CD4-positive, alpha-beta memory T cell (primary cell): ENCODE data around the gene TMEM191C. TPM values are rescaled to one million over a fixed set of nuclear protein-coding genes. Genes with fewer than 3 reads are reported as not detected.
"Not testable (repeated sequence)": the region's sequence is repeated elsewhere in the genome, so short reads cannot be mapped to it uniquely, and the experiment has no call there.

ENCODE experiments used
- CTCF ChIA-PET: fragments of 350-600 bp; sonication (Branson Sonifier 250); formaldehyde crosslinking; loops from one replicate; lab custom pipeline; 2021; ENCODE audit warnings: inconsistent platforms; ENCODE audit not compliant: partially characterized antibody; lab: Charles Lee
- POLR2A ChIA-PET: fragments of 350-600 bp; sonication (Branson Sonifier 250); formaldehyde crosslinking; loops from one replicate; lab custom pipeline; 2021; ENCODE audit not compliant: partially characterized antibody; lab: Charles Lee
- DNase-seq, 5 donors: peaks; one replicate each; pipeline versions ENCODE4 v3.0.0 to v3.0.0-alpha.2; 2020 to 2022; ENCODE audit warnings: mixed read lengths in 1 of 5
- H3K27ac ChIP-seq: one replicate; pipeline ENCODE4 v1.7.0; 2013; ENCODE audit warnings: low read depth, low read length
- H3K27me3 ChIP-seq: 2 replicates; pipeline ENCODE4 v1.7.0; 2013; ENCODE audit warnings: mild to moderate bottlenecking, low read length, moderate library complexity; ENCODE audit not compliant: insufficient read depth
- H3K36me3 ChIP-seq: 2 replicates; pipeline ENCODE4 v1.7.0; 2013; ENCODE audit warnings: mild to moderate bottlenecking, low read length, moderate library complexity; ENCODE audit not compliant: insufficient read depth
- H3K4me1 ChIP-seq: 2 replicates; pipeline ENCODE4 v1.7.0; 2013; ENCODE audit warnings: mild to moderate bottlenecking, low read length, moderate library complexity; ENCODE audit not compliant: insufficient read depth
- H3K4me3 ChIP-seq, 2 donors: one replicate each; pipeline ENCODE4 v1.7.0; 2013; ENCODE audit warnings: low read length in 2 of 2, mild to moderate bottlenecking in 1 of 2
- H3K9me3 ChIP-seq, 2 donors: one replicate each; pipeline ENCODE4 v1.7.0; 2013; ENCODE audit warnings: low read length in 2 of 2, control low read depth in 1 of 2; ENCODE audit not compliant: control insufficient read depth in 1 of 2
- H3K27ac Mint-ChIP-seq, 7 donors: one replicate each; pipeline ENCODE4 v1.8.0; 2020 to 2021; ENCODE audit warnings: mixed read lengths in 7 of 7, mild to moderate bottlenecking in 6 of 7, inconsistent platforms in 3 of 7, moderate library complexity in 3 of 7
- H3K27me3 Mint-ChIP-seq, 2 donors: one replicate each; pipeline ENCODE4 v1.8.0; 2020 to 2021; ENCODE audit warnings: mixed read lengths in 2 of 2
- H3K36me3 Mint-ChIP-seq, 2 donors: one replicate each; pipeline ENCODE4 v1.8.0; 2020 to 2021; ENCODE audit warnings: mixed read lengths in 2 of 2, inconsistent platforms in 1 of 2, mild to moderate bottlenecking in 1 of 2
- H3K4me1 Mint-ChIP-seq, 4 donors: one replicate each; pipeline ENCODE4 v1.8.0; 2020 to 2021; ENCODE audit warnings: mixed read lengths in 4 of 4, mild to moderate bottlenecking in 1 of 4
- H3K4me3 Mint-ChIP-seq, 8 donors: one replicate each; pipeline ENCODE4 v1.8.0; 2020 to 2021; ENCODE audit warnings: mixed read lengths in 8 of 8, mild to moderate bottlenecking in 7 of 8, moderate library complexity in 6 of 8, inconsistent platforms in 3 of 8
- H3K9me3 Mint-ChIP-seq, 8 donors: one replicate each; pipeline ENCODE4 v1.8.0; 2020 to 2021; ENCODE audit warnings: mixed read lengths in 8 of 8, mild to moderate bottlenecking in 5 of 8, inconsistent platforms in 3 of 8, moderate library complexity in 1 of 8
- intact Hi-C: fragments of 100-400 bp; cut with micrococcal nuclease; formaldehyde crosslinking; loops from one replicate; pipeline ENCODE4 v1.15.1; 2023
- polyA plus RNA-seq, 2 donors: library from polyadenylated mRNA; unstranded; fragments of 300-500 nt; fragmentation: Illumina TruSeq; gene quantifications; one replicate each; pipeline ENCODE4 v1.2.3, GENCODE V29; 2021
- total RNA-seq, 2 experiments: library from RNA; stranded (reverse); gene quantifications; one replicate each; pipeline ENCODE4 v1.2.3, GENCODE V29; 2021

Gene TMEM191C
- total and polyA plus RNA-seq, 4 experiments from 2014 or later, result 3.1 to 4.8 (median 3.6) TPM

GRCh38 chr22:21514117-21514516 lies 46.9 kb downstream of the TMEM191C start:
- H3K36me3 Mint-ChIP-seq, intact Hi-C loops: not testable (repeated sequence)

GRCh38 chr22:21515234-21515633 lies 48.0 kb downstream of the TMEM191C start:
- not testable (repeated sequence) for H3K4me3 Mint-ChIP-seq

More at GRCh38 chr22:21514117-21514516, 46.9 kb downstream of the TMEM191C start:
- peak in 2 of 5 donors; percentile 11 to 16 for DNase-seq
- H3K4me3 ChIP-seq, H3K9me3 ChIP-seq, H3K27ac ChIP-seq, H3K27ac Mint-ChIP-seq, CTCF ChIA-PET, H3K27me3 ChIP-seq, H3K4me1 ChIP-seq, H3K4me1 Mint-ChIP-seq, POLR2A ChIA-PET, H3K4me3 Mint-ChIP-seq, H3K27me3 Mint-ChIP-seq, H3K9me3 Mint-ChIP-seq, H3K36me3 ChIP-seq: not testable (repeated sequence)

GRCh38 chr22:21516522-21516921 lies 49.3 kb downstream of the TMEM191C start:
- H3K9me3 ChIP-seq, POLR2A ChIA-PET, H3K27me3 ChIP-seq, H3K36me3 Mint-ChIP-seq, H3K4me3 Mint-ChIP-seq, H3K4me3 ChIP-seq, H3K27ac Mint-ChIP-seq, H3K27ac ChIP-seq, CTCF ChIA-PET, H3K9me3 Mint-ChIP-seq, H3K4me1 Mint-ChIP-seq, H3K4me1 ChIP-seq, intact Hi-C loops, H3K27me3 Mint-ChIP-seq, H3K36me3 ChIP-seq, DNase-seq: not testable (repeated sequence)

More at GRCh38 chr22:21515234-21515633, 48.0 kb downstream of the TMEM191C start:
- intact Hi-C loops, H3K27me3 Mint-ChIP-seq, H3K27me3 ChIP-seq, POLR2A ChIA-PET, H3K4me3 ChIP-seq, H3K4me1 ChIP-seq, H3K27ac ChIP-seq, H3K36me3 Mint-ChIP-seq, H3K36me3 ChIP-seq, H3K4me1 Mint-ChIP-seq, CTCF ChIA-PET, H3K9me3 ChIP-seq, H3K9me3 Mint-ChIP-seq, DNase-seq, H3K27ac Mint-ChIP-seq: not testable (repeated sequence)

GRCh38 chr22:21516970-21517764 lies 50.0 kb downstream of the TMEM191C start:
- H3K27me3 ChIP-seq, DNase-seq, H3K4me1 Mint-ChIP-seq, H3K4me3 Mint-ChIP-seq, H3K9me3 ChIP-seq, H3K27ac ChIP-seq, H3K4me3 ChIP-seq, H3K27ac Mint-ChIP-seq, intact Hi-C loops, H3K9me3 Mint-ChIP-seq, H3K36me3 Mint-ChIP-seq, H3K36me3 ChIP-seq, CTCF ChIA-PET, POLR2A ChIA-PET, H3K27me3 Mint-ChIP-seq, H3K4me1 ChIP-seq: not testable (repeated sequence)

Other genes with a start within 250 kb of the TMEM191C start
- 1 to 10 TPM; 3.7 to 4.0 TPM for gene RIMBP3B, start 83.6 kb upstream of the TMEM191C start, total RNA-seq
- under 1 TPM; 0.09 to 0.78 TPM for gene RIMBP3B, start 83.6 kb upstream of the TMEM191C start, polyA plus RNA-seq
- 10 to 100 TPM in 1 of 2 experiments, 1 to 10 TPM in 1; 8.9 to 10.6 TPM for gene HIC2, start 50.0 kb upstream of the TMEM191C start, total RNA-seq
- under 1 TPM; 0.21 to 0.91 TPM for gene HIC2, start 50.0 kb upstream of the TMEM191C start, polyA plus RNA-seq
- 1 to 10 TPM; 4.5 to 4.9 TPM for gene RIMBP3C, start 84.1 kb downstream of the TMEM191C start, total RNA-seq
- gene RIMBP3C, start 84.1 kb downstream of the TMEM191C start, polyA plus RNA-seq, result under 1 TPM in 1 of 2 donors, not detected in 1; 0.49 TPM
- gene UBE2L3, start 100.3 kb downstream of the TMEM191C start, total RNA-seq, result 10 to 100 TPM; 39.2 to 39.3 TPM
- gene UBE2L3, start 100.3 kb downstream of the TMEM191C start, polyA plus RNA-seq, result 100 to 1,000 TPM; 104 to 116 TPM
- gene YDJC, start 162.6 kb downstream of the TMEM191C start, total RNA-seq, result 10 to 100 TPM; 45.7 to 46.0 TPM
- 10 to 100 TPM; 47.5 to 52.8 TPM for gene YDJC, start 162.6 kb downstream of the TMEM191C start, polyA plus RNA-seq
- gene CCDC116, start 165.4 kb downstream of the TMEM191C start, total RNA-seq, result under 1 TPM; 0.19 to 0.29 TPM
- not detected for gene CCDC116, start 165.4 kb downstream of the TMEM191C start, polyA plus RNA-seq
- 10 to 100 TPM; 39.6 to 44.3 TPM for gene SDF2L1, start 174.9 kb downstream of the TMEM191C start, total RNA-seq
- 10 to 100 TPM; 78.0 to 99.1 TPM for gene SDF2L1, start 174.9 kb downstream of the TMEM191C start, polyA plus RNA-seq
- gene PPIL2, start 198.6 kb downstream of the TMEM191C start, total RNA-seq, result 10 to 100 TPM; 75.5 to 81.4 TPM
- gene PPIL2, start 198.6 kb downstream of the TMEM191C start, polyA plus RNA-seq, result 10 to 100 TPM; 12.0 to 38.9 TPM